T-helper 17 cell (primary cell): ENCODE measurements around the gene ZNF778. TPM values are rescaled to one million over a fixed set of nuclear protein-coding genes. Genes with fewer than 3 reads are reported as not detected.
"Not testable (repeated sequence)": the region's sequence is repeated elsewhere in the genome, so short reads cannot be mapped to it uniquely, and the experiment has no call there.

Source experiments
- ATAC-seq: fragments of 150-1000 bp; cut with Tn5 transposase; 2 replicates; pipeline ENCODE4 v1.10.0; 2021; ENCODE audit warnings: mild to moderate bottlenecking, moderate library complexity
- DNase-seq, 3 donors: peaks; one replicate each; pipeline versions ENCODE4 v3.0.0 to v3.0.0-alpha.2; 2020 to 2021
- H3K9me3 ChIP-seq: one replicate; pipeline ENCODE4 v1.7.0; 2013; ENCODE audit warnings: low read length, mild to moderate bottlenecking; ENCODE audit not compliant: control insufficient read depth, poor library complexity, severe bottlenecking
- H3K27ac Mint-ChIP-seq: one replicate; pipeline ENCODE4 v1.8.0; 2022; ENCODE audit warnings: mild to moderate bottlenecking, moderate library complexity, mixed read lengths
- H3K27me3 Mint-ChIP-seq: one replicate; pipeline ENCODE4 v1.8.0; 2022; ENCODE audit warnings: mixed read lengths
- H3K36me3 Mint-ChIP-seq: one replicate; pipeline ENCODE4 v1.8.0; 2022; ENCODE audit warnings: low read depth, mixed read lengths
- H3K4me1 Mint-ChIP-seq: one replicate; pipeline ENCODE4 v1.8.0; 2022; ENCODE audit warnings: mild to moderate bottlenecking, mixed read lengths
- H3K4me3 Mint-ChIP-seq: one replicate; pipeline ENCODE4 v1.8.0; 2022; ENCODE audit warnings: mild to moderate bottlenecking, moderate library complexity, mixed read lengths
- total RNA-seq, 4 donors: library from RNA in 2 of 4; stranded (reverse) in 2 of 4; gene quantifications; one replicate each; pipeline ENCODE4 v1.2.3 and lab custom pipeline; 2022 to 2026

Gene ZNF778
- total RNA-seq, 2 donors from 2014 or later, result 4.1 to 8.1 TPM

GRCh38 chr16:89230255-89230654 is 12.8 kb downstream of the ZNF778 start:
- H3K4me1 Mint-ChIP-seq, result peaks cover 1% of the 10 kb centered on the region
- ATAC-seq, result no peak

GRCh38 chr16:89232107-89232506 is 14.6 kb downstream of the ZNF778 start:
- no peak overlapping the region for H3K27ac Mint-ChIP-seq
- H3K27me3 Mint-ChIP-seq, result no peaks in the 10 kb centered on the region
- peaks cover 7% of the 10 kb centered on the region for H3K9me3 ChIP-seq
- H3K4me1 Mint-ChIP-seq, result no peaks in the 10 kb centered on the region
- ATAC-seq (no peak), DNase-seq (no peak)
- no peak overlapping the region for H3K4me3 Mint-ChIP-seq
- peaks cover 5% of the 10 kb centered on the region for H3K36me3 Mint-ChIP-seq

More at GRCh38 chr16:89230255-89230654, 12.8 kb downstream of the ZNF778 start:
- peaks cover 8% of the 10 kb centered on the region for H3K36me3 Mint-ChIP-seq
- no peaks in the 10 kb centered on the region for H3K27me3 Mint-ChIP-seq
- H3K9me3 ChIP-seq, result peaks cover 7% of the 10 kb centered on the region
- H3K4me3 Mint-ChIP-seq, result no peak overlapping the region
- DNase-seq, result no peak
- H3K27ac Mint-ChIP-seq, result no peak overlapping the region

- H3K27me3 Mint-ChIP-seq, result no peaks in the 10 kb centered on the region
- H3K4me3 Mint-ChIP-seq, result no peak overlapping the region
- H3K4me1 Mint-ChIP-seq, result no peaks in the 10 kb centered on the region
- no peak for ATAC-seq
- no peak overlapping the region for H3K27ac Mint-ChIP-seq
- peaks cover 5% of the 10 kb centered on the region for H3K36me3 Mint-ChIP-seq
- H3K9me3 ChIP-seq, result no peaks in the 10 kb centered on the region
- DNase-seq, result no peak
These were observed 16.4 kb downstream of the ZNF778 start for GRCh38 chr16:89233678-89234490.

GRCh38 chr16:89237733-89238132 is 20.2 kb downstream of the ZNF778 start:
- ATAC-seq (no peak), DNase-seq (no peak)
- no peaks in the 10 kb centered on the region for H3K9me3 ChIP-seq
- peaks cover 3% of the 10 kb centered on the region for H3K36me3 Mint-ChIP-seq
- peaks cover 9% of the 10 kb centered on the region for H3K4me1 Mint-ChIP-seq
- H3K4me3 Mint-ChIP-seq, result no peak overlapping the region
- H3K27me3 Mint-ChIP-seq, result no peaks in the 10 kb centered on the region
- no peak overlapping the region for H3K27ac Mint-ChIP-seq

GRCh38 chr16:89241187-89242007 is 23.9 kb downstream of the ZNF778 start:
- Mint-ChIP-seq H3K4me3 (peak overlapping the region; percentile 91), H3K36me3 (no peaks in the 10 kb centered on the region), H3K27ac (peak overlapping the region; percentile 98), H3K27me3 (no peaks in the 10 kb centered on the region), H3K4me1 (peaks cover 9% of the 10 kb centered on the region)
- H3K9me3 ChIP-seq, result no peaks in the 10 kb centered on the region
- ATAC-seq (peak; percentile 84), DNase-seq (peak; percentile 71 to 85 (median 73))

GRCh38 chr16:89242795-89243200 is 25.3 kb downstream of the ZNF778 start:
- peak overlapping the region; percentile 98 for H3K27ac Mint-ChIP-seq
- no peaks in the 10 kb centered on the region for H3K36me3 Mint-ChIP-seq
- H3K4me3 Mint-ChIP-seq, result peak overlapping the region; percentile 57
- no peaks in the 10 kb centered on the region for H3K9me3 ChIP-seq
- ATAC-seq (no peak), DNase-seq (no peak)
- no peaks in the 10 kb centered on the region for H3K27me3 Mint-ChIP-seq
- peaks cover 9% of the 10 kb centered on the region for H3K4me1 Mint-ChIP-seq

- no peak overlapping the region for H3K27ac Mint-ChIP-seq
- H3K36me3 Mint-ChIP-seq, result no peaks in the 10 kb centered on the region
- no peaks in the 10 kb centered on the region for H3K27me3 Mint-ChIP-seq
- H3K9me3 ChIP-seq, result no peaks in the 10 kb centered on the region
- DNase-seq (no peak), ATAC-seq (no peak)
- H3K4me1 Mint-ChIP-seq, result peaks cover 9% of the 10 kb centered on the region
- H3K4me3 Mint-ChIP-seq, result no peak overlapping the region
These were observed 26.2 kb downstream of the ZNF778 start for GRCh38 chr16:89243664-89244063.

GRCh38 chr16:89244264-89244663 is 26.8 kb downstream of the ZNF778 start:
- not testable (repeated sequence) for DNase-seq, H3K27me3 Mint-ChIP-seq, H3K4me1 Mint-ChIP-seq, H3K9me3 ChIP-seq, H3K36me3 Mint-ChIP-seq, ATAC-seq, H3K4me3 Mint-ChIP-seq, H3K27ac Mint-ChIP-seq

- DNase-seq (no peak), ATAC-seq (no peak)
- Mint-ChIP-seq H3K27ac (no peak overlapping the region), H3K4me3 (no peak overlapping the region), H3K36me3 (no peaks in the 10 kb centered on the region), H3K27me3 (no peaks in the 10 kb centered on the region), H3K4me1 (peaks cover 9% of the 10 kb centered on the region)
- no peaks in the 10 kb centered on the region for H3K9me3 ChIP-seq
These were observed 27.3 kb downstream of the ZNF778 start for GRCh38 chr16:89244754-89245153.

GRCh38 chr16:89246383-89246902 is 28.9 kb downstream of the ZNF778 start:
- no peaks in the 10 kb centered on the region for H3K36me3 Mint-ChIP-seq
- no peaks in the 10 kb centered on the region for H3K27me3 Mint-ChIP-seq
- H3K4me3 Mint-ChIP-seq, result peak overlapping the region; percentile 72
- no peak for ATAC-seq
- no peak for DNase-seq
- H3K4me1 Mint-ChIP-seq, result peaks cover 4% of the 10 kb centered on the region
- H3K9me3 ChIP-seq, result no peaks in the 10 kb centered on the region
- H3K27ac Mint-ChIP-seq, result no peak overlapping the region

- H3K4me3 Mint-ChIP-seq, result peak overlapping the region; percentile 80
- no peaks in the 10 kb centered on the region for H3K27me3 Mint-ChIP-seq
- peak; percentile 94 to 98 (median 96) for DNase-seq
- ATAC-seq, result peak; percentile 94
- no peaks in the 10 kb centered on the region for H3K4me1 Mint-ChIP-seq
- H3K9me3 ChIP-seq, result no peaks in the 10 kb centered on the region
- H3K27ac Mint-ChIP-seq, result no peak overlapping the region
- no peaks in the 10 kb centered on the region for H3K36me3 Mint-ChIP-seq
These were observed 29.6 kb downstream of the ZNF778 start for GRCh38 chr16:89246903-89247733.

- not testable (repeated sequence) for H3K4me1 Mint-ChIP-seq
These were observed 30.2 kb downstream of the ZNF778 start for GRCh38 chr16:89247734-89248075.

More at GRCh38 chr16:89247734-89248075, 30.2 kb downstream of the ZNF778 start:
- not testable (repeated sequence) for ATAC-seq, H3K27ac Mint-ChIP-seq, H3K9me3 ChIP-seq, H3K27me3 Mint-ChIP-seq, H3K36me3 Mint-ChIP-seq, DNase-seq
- H3K4me3 Mint-ChIP-seq, result peak overlapping the region; percentile 80
